Activated T-cell treated with anti-CD3 and anti-CD28 coated beads, Interleukin-2, amount 50 U/mL, for 1 hour (primary cell): ENCODE measurements around the gene SP1.
"Not testable (repeated sequence)": the region's sequence is repeated elsewhere in the genome, so short reads cannot be mapped to it uniquely, and the experiment has no call there.

ENCODE experiments used
- DNase-seq: peaks from one replicate; pipeline ENCODE4 v3.0.0-alpha.2; 2020

The SP1 gene

DNA sequence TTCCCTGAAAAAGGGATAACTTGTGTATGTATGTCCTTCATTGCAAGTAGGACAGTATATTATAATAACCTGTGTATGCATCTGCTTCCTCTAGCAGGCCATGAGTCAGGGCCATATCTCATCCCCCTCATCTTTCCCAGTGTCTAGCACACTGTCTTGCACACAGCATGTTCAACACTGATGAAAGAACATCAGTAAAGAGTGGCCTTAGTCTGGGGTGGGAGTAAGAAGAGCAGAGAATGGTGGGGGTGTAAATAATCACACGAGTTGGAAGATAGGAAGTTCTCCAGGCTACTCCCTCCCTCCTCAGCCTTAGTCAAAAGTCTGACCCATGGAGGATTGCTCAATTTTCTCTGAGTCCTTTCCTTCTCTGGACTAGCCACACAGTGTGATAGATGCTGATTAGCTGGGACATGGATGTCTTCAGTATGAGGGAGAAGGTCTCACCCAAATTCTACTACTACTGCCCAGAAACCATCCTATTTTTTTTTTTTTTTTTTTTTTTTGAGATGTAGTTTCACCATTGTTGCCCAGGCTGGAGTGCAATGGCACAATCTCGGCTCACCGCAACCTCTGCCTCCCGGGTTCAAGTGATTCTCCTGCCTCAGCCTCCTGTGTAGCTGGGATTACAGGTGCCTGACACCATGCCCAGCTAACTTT, 14.6 kb upstream of the SP1 start:
- no peak for DNase-seq

DNA sequence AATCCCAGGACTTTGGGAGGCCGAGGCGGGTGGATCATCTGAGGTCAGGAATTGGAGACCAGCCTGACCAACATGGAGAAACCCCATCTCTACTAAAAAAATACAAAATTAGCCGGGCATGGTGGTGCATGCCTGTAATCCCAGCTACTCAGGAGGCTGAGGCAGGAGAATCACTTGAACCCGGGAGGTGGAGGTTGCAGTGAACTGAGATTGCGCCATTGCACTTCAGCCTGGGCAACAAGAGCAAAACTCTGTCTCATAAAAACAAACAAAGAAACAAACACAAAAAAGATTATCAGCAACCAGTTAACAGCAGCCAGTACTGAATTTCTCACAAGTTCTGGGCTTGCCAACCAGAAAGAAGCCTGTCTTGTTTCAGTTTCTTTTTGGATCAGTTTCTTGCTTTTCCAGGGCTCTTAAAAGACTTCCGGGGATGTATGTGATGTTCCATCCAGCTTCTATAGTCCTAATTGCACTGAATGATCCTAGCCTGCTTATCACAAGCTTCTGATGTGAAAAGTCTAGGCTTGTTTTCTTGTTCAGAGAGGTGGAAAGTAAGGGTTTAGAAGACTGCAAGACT, 6.3 kb upstream of the SP1 start:
- DNase-seq: not testable (repeated sequence)

DNA sequence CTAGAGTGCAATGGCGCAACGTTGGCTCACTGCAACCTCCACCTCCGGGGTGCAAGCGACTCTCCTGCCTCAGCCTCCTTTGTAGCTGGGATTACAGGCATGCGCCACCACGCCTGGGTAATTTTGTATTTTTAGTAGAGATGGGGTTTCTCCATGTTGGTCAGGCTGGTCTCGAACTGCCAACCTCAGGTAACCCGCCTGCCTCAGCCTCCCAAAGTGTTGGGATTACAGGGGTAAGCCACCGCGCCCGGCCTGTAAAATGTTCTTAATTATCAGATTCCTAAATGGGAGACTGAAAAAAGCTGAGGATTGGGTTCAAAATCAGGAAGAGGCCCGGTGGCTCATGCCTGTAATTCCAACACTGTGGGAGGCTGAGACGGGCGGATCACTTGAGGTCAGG, 5.7 kb upstream of the SP1 start:
- not testable (repeated sequence) for DNase-seq

DNA sequence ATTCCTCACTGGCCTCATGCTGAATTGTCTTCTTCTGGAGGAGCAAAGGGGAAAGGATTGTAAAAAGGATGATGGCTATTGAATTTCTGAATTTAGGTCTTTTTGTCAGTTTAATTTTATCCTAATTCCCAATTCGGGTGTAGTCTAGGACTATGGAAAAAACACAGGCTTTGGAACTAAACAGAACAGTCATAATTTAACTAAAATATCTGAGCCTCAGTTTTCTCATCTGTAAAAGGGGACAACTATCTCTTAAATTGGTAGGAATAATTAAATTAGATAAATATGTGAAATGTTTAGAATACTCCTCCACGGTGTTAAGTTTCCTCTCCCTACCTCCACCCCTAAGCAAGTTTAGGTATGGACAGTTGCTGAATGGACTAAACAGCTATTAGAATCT, 3.2 kb upstream of the SP1 start:
- DNase-seq: no peak

DNA sequence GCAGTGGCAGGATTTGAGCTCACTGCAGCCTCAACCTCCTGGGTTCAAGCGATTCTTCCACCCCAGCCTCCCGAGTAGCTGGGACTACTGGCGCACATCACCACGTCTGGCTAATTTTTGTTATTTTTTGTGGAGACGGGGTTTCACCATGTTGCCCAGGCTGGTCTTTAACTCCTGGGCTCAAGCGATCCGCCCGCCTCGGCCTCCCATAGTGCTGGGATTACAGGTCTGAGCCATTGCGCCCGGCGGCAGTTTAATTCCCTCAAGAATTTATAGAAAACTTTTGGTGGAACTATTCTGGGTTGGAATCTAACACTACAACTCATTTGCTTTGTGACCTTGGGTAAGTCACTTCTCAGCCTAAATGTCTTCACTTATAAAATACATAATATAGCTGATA, 1.8 kb upstream of the SP1 start:
- DNase-seq: no peak

DNA sequence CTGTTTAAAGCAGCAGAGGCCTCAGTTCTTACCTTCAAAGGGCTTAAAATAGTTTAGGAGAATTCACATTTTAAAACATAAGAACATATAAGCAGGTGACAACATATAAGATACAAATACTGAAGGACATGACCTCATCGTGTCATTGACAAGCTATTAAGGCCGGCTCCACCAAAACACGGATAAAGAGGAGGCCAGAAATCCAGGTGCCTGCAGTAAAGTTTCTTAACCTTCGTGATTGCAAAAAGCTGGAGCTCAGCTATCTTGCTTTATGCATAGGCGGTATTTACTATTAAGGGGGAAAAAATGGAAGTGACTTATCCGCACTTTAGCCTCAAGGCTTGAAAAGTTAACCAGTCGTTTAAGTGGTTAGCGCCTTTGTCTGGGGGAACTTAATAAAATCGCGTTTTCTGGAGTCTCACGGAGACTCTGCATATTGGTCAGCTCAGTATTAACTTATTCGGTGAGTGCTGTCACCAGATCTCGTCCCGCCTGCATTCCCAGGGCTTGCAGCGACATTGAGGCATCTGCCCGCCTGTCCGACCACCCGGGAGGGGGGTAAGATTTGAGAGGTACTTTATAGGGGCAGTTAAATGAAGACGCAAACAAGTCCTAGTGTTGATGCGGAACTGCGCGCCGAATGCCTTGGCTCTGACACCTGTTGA, 1.1 kb upstream of the SP1 start:
- no peak for DNase-seq

DNA sequence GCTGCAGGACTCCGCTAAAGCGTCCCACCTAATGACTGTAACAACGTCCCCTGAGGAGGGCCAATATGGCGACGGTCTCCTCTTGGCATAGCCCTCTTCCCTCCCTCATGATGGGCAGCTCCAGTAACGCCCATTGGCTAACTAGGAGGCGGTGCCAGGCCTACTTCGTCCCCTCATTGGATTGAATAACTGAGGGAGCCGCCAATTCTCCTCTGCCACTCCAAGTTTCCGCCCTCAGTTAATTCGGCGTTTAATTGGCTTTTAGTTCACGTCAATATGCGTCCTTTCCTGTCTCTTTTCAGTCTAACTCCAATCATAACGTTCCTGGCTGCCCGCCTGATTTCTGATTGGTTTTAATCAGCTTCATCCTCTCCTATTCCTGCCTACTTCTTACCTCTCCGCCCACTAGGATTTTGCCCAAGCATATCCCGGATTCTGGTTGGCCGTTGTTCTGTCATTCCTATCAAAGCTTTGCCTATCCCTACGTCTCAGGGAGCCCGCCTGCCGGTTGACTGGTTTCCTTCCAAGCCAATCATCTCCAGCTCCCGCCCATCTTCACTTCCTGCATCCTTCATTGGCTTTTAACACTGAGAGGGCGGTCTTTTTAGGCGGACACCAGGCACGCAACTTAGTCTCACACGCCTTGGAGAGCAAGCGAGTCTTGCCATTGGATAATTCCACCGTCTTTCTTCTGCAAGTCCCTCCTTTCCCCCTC, 430 bp upstream of the SP1 start:
- DNase-seq: peak; percentile 86

DNA sequence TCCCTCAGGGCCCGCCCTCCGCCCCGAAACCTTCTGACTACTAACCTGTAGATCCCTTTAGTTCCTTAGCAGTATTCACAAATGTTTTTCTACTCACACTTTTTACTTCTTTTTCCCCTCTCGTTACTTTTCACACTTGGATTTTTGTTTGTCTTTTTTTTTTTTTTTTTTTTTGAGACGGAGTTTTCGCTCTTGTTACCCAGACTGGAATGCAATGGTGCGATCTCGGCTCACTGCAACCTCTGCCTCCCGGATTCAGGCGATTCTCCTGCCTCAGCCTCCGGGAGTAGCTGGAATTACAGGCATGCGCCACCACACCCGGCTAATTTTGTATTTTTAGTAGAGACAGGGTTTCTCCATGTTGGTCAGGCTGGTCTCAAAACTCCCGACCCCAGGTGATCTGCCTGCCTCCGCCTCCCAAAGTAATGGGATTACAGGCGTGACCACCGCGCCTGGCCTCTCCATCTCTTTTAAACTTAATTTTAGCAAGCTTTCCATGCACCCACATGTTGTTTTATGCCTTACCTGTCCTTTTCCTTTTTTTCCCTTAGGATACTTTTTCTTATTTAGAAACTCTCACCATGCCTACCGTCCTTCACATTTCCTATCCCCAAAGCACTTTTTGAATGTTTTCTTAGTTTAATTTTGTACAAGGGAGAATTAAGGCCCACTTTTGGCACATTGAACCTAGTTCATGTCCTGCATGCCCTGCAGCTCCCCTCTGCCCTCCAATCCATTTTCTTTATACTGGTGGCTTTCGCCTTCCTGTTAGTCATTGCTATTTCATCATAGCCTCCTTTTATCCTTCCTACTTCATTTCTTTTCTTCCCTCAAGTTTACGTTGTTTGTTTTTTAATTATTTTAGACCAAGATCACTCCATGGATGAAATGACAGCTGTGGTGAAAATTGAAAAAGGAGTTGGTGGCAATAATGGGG, 1.1 kb downstream of the SP1 start:
- no peak for DNase-seq

DNA sequence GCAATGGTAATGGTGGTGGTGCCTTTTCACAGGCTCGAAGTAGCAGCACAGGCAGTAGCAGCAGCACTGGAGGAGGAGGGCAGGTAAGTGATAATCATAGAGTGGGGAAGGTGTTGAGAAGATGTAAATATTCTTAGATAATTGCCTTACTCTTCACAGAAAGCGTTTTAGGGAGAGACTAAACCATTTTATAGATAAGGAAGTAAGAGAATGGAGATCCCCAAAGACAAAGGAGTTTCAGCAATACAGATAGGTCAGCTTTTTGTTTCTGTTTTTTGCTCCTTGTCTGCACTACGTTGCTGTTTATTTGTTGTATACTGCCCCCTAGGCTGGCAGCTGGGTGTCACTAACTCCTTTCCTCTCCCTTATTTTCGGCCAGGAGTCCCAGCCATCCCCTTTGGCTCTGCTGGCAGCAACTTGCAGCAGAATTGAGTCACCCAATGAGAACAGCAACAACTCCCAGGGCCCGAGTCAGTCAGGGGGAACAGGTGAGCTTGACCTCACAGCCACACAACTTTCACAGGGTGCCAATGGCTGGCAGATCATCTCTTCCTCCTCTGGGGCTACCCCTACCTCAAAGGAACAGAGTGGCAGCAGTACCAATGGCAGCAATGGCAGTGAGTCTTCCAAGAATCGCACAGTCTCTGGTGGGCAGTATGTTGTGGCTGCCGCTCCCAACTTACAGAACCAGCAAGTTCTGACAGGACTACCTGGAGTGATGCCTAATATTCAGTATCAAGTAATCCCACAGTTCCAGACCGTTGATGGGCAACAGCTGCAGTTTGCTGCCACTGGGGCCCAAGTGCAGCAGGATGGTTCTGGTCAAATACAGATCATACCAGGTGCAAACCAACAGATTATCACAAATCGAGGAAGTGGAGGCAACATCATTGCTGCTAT, 2.0 kb downstream of the SP1 start:
- DNase-seq: peak; percentile 47

DNA sequence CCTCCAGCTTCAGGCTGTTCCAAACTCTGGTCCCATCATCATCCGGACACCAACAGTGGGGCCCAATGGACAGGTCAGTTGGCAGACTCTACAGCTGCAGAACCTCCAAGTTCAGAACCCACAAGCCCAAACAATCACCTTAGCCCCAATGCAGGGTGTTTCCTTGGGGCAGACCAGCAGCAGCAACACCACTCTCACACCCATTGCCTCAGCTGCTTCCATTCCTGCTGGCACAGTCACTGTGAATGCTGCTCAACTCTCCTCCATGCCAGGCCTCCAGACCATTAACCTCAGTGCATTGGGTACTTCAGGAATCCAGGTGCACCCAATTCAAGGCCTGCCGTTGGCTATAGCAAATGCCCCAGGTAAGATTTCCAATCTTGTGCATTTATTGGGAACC, 3.3 kb downstream of the SP1 start:
- no peak for DNase-seq

DNA sequence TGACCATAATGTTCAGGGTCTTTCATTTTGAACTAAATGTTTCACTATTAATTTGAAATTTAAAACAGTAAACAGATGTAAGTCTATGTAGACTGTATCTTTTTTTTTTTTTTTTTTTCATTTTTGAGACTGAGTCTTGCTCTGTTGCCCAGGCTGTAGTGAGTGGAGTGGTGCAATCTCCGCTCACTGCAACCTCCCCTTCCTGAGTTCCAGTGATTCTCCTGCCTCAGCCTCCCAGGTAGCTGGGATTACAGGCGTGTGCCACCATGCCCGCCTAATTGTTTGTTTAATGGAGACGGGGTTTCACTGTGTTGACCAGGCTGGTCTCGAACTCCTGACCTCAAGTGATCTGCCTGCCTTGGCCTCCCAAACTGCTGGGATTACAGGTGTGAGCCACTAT, 6.4 kb downstream of the SP1 start:
- not testable (repeated sequence) for DNase-seq

DNA sequence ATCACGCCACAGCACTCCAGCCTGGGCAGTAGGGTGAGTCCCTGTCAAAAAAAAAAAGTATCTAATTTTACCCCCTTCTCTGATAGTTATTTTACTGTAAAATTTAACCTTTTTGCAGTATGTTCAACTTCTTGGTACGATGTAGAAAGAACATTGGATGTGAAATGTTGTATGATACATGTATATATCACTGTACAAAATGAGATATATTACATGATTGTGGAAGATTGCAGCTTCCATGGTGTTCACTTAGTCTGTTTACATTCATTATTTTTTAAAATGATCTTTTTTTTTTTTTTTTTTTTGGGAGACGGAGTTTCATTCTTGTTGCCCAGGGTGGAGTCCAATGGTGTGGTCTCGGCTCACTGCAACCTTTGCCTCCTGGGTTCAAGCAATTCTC, 9.0 kb downstream of the SP1 start:
- no peak for DNase-seq

DNA sequence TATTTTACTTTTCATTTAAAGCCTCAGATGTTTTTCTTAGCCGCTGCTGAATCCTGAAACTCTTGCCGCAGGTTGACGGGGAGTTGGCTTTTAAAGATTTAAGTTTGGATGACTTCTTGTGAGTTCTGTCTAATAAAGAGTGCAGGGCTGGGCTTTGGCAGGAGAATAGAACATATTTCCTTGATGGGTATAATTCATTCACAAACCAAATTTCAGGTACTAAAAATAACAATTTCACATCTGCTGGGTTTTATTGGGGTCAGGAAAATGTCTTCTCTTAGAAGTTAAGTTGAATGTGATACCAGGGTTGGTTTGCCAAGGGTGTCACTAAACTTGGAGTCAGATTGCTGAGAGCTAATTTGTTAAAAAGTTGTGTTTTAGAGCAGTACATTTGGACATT, 9.7 kb downstream of the SP1 start:
- DNase-seq: no peak

DNA sequence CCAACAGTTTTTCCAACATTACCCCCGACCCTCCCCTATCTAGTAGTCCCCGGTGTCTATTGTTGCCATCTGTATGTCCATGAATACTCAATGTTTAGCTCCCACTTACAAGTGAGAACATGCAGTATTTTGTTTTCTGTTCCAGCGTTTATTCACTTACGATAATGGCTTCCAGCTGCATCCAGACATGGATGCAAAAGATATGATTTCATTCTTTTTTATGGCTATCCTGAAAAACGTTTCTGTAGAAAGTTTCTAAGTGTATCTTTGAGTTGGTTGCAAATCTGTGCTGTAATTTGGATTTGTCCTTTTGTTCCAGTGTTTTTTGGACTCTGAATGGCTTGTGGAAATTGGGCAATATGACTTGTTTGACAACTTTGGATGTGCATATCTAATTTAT, 11.7 kb downstream of the SP1 start:
- no peak for DNase-seq

DNA sequence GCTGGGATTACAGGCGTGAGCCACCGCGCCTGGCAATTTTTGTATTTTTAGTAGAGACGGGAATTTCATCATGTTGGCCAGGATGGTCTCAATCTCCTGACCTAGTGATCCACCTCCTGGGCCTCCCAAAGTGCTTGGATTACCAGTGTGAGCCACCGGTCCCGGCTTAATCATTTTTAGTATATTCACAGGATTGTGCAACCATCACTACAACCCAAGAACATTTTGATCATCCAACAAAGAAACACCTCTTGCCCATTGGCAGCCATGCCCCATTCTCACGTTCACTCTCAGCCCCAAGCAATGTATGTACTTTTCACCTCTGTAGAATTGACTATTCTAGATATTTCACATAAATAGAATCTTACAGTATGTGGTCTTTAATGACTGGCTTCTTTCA, 19.9 kb downstream of the SP1 start:
- DNase-seq: no peak

DNA sequence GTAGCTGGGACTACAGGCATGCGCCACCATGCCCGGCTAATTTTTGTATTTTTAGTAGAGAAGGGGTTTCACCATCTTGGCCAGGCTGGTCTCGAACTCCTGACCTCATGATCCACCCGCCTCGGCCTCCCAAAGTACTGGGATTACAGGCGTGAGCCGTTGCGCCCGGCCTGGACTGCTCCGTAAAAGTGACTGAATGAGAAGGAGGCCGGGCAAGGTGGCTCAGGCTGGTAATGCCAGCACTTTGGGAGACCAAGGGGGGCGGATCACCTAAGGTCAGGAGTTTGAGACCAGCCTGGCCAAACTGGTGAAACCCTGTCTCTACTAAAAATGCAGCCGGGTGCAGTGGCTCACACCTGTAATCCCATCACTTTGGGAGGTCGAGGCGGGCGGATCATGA, 22.4 kb downstream of the SP1 start:
- not testable (repeated sequence) for DNase-seq

DNA sequence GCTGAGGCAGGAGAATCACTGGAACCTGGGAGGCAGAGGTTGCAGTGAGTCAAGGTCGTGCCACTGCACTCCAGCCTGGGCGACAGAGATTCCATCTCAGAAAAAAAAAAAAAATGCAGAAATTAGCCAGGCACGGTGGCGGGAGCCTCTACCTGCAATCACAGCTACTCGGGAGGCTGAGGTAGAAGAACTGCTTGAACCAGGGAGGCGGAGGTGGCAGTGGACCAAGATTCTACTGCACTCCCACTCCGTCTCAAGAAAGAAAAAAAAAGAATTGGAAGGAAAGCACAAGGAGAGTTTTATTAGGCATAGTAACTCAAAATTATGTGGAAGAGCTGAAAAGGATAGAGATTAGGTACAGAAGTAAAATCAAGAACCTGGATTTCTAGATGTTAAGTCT, 22.9 kb downstream of the SP1 start:
- no peak for DNase-seq

DNA sequence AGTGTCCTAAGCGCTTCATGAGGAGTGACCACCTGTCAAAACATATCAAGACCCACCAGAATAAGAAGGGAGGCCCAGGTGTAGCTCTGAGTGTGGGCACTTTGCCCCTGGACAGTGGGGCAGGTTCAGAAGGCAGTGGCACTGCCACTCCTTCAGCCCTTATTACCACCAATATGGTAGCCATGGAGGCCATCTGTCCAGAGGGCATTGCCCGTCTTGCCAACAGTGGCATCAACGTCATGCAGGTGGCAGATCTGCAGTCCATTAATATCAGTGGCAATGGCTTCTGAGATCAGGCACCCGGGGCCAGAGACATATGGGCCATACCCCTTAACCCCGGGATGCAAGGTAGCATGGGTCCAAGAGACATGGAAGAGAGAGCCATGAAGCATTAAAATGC, 31.0 kb downstream of the SP1 start:
- DNase-seq: no peak

DNA sequence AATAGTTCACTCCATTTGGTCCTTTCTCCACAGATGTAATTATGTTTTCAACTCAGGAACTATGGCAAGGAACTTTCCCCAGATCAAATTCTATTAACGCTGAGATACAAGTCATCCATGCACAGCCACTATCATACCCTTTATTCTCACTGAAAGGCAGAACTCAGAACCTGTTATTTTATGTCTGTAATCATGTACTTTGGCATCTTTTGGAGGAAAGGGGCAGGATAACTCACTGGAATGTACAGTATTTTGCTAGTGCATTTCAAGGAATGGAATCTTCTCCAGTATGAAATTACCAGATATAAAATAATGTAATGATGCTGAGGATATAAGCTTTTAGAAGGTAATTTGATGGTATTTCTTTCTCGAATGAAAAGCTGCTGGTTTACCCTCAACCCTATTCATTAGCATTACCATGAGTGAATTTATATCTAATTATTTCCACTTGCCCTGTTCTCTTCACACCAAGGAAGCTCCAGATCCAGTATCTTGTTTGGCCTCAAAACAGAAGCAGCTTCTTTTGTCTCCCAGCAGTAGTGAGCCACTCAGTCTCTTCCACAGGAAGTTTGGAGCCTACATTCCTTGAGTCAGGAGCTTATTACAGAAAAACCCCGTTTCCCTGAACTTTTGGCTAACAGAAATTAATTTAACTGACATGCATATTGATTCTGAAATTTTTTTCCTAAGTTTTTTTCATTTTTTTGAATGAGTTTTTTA, 33.7 kb downstream of the SP1 start:
- no peak for DNase-seq

DNA sequence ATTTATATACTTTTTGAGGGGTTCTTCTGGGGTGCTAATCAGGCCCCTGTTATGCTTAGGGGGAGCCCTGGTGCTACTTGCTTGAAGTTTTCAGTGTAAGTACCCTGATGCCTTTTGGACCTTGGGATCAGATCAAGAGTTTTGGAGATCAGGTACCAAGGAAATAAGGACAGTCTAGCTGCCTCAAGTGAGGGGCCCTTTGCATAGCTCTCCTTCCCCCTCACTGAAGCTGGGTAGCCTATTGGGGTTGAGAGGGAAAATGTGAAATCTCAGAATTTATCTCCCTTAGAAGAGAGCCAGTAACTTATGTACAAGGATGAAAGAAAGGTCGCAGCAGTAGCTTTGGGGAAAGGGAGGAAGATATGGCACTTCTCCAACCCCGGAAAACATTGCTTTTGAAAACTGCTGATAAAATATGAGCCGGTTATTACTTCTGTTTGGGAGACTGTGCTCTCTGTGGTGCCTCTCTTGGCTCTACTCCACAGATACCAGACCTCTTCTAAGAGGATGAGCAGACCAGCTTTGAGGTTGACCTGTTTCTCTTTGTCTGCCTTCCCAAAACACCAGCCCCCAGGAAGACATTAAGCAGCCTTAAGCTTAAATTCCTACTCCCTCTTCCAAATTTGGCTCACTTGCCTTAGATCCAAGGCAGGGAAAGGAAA, 34.9 kb downstream of the SP1 start:
- DNase-seq: no peak
